Left lung (tissue), 10 donors: Measurements from ENCODE around the gene ASXL2. TPM values are rescaled to one million over a fixed set of nuclear protein-coding genes. Genes with fewer than 3 reads are reported as not detected.
A peak's percentile ranks its signal among the peaks of the same experiment; 100 is the strongest.
"Not testable (repeated sequence)": the region's sequence is repeated elsewhere in the genome, so short reads cannot be mapped to it uniquely, and the experiment has no call there.

ENCODE experiments used
- ATAC-seq: fragments of 200-7000 bp; cut with Tn5 transposase; one replicate; pipeline ENCODE4 v1.9.1; 2020; ENCODE audit warnings: moderate library complexity
- DNase-seq, 4 donors: peaks; one replicate each; pipeline ENCODE4 v3.0.0-alpha.2; 2013 to 2020
- H3K27ac ChIP-seq, 2 donors: fragments of 200-600 bp; sonication (generic) in 1 of 2; one replicate each; pipeline versions ENCODE4 v1.5.0 to v1.8.0; 2020 to 2021
- H3K27me3 ChIP-seq, 2 donors: fragments of 200-600 bp; sonication (generic) in 1 of 2; one replicate each; pipeline versions ENCODE4 v1.5.0 to v1.8.0; 2020 to 2021
- H3K36me3 ChIP-seq, 2 donors: fragments of 200-600 bp; sonication (generic) in 1 of 2; one replicate each; pipeline versions ENCODE4 v1.5.0 to v1.8.0; 2020 to 2021
- H3K4me1 ChIP-seq, 2 donors: fragments of 200-600 bp; one replicate each; pipeline ENCODE4 v1.8.0; 2021
- H3K4me3 ChIP-seq, 2 donors: fragments of 200-600 bp; sonication (generic) in 1 of 2; one replicate each; pipeline versions ENCODE4 v1.5.0 to v1.8.0; 2020 to 2021; ENCODE audit warnings: mild to moderate bottlenecking in 1 of 2
- H3K9me3 ChIP-seq, 2 donors: fragments of 200-600 bp; sonication (generic) in 1 of 2; one replicate each; pipeline versions ENCODE4 v1.5.0 to v1.8.0; 2020 to 2021
- intact Hi-C, 2 donors: fragments of 100-400 bp; cut with DNase I; formaldehyde crosslinking; loops; one replicate each; pipeline versions ENCODE4 v1.11.2 to v1.14.2; 2022
- polyA plus RNA-seq, 6 donors: library from polyadenylated mRNA; unstranded; fragments of 120-200 nt; gene quantifications; one replicate each; pipeline ENCODE4 v1.2.1, GENCODE V29; 2013; ENCODE audit not compliant: insufficient read length in 6 of 6
- total RNA-seq, 2 donors: library from RNA; stranded (reverse); fragmentation: NEBNext Ultra II Directional; extraction: Animal tissue kit (Norgen Biotek cat#: 25700); gene quantifications; one replicate each; pipeline ENCODE4 v1.2.1, GENCODE V29; 2021
- TF ChIP-seq, protein P1 (sequence below), 2 donors: fragments of 200-600 bp; sonication (generic) in 1 of 2; IDR thresholded peaks; one replicate each; pipeline versions ENCODE4 v1.5.0 to v1.8.0; 2021; ENCODE audit warnings: antibody characterized with exemption in 2 of 2
- donor health status: DM: no; HTN: yes; CAD: no.
- donor health status: DM: no; HTN: no; CAD: no.

ASXL2 gene
- total and polyA plus RNA-seq, 8 donors: 17.7 to 33.4 (median 19.4) TPM

DNA sequence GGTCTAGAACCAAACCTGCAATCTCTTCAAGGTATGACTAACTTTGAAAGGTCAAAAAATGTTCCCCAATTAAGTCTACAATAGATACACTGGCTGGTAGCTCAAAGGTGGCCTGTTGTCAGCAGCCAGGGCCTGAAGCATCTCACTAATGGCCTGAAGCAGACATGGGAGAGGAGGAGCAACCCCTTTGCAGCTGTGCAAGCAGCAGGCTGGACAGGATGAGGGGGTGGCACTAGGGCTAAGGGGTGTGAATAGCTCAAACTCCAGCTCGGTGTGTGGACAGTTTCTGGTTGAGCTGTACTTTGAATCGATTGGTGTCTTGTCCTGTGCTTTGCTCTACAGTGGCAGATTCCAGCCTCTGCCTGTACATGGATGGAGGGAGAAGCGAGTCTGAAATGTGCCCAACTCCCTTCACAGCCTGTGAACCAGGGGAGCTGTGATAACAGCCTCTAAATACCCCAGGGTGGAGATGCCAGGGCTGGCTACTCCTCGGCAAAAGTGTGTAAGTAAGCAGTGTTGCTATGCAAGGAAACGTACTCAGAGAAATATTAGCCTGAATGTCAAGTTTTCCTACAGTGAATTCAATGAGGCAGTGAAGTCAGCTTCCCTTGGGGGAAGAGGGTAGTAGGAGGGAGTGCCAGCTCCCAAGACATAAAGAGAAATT, 170.2 kb downstream of the ASXL2 start:
- Histone ChIP-seq H3K4me3 (no peak overlapping the region), H3K4me1 (peaks cover 0 to 3% of the 10 kb centered on the region in 2 donors), H3K27me3 (peaks cover 0 to 5% of the 10 kb centered on the region in 2 donors), H3K36me3 (no peaks in the 10 kb centered on the region), H3K9me3 (no peaks in the 10 kb centered on the region), H3K27ac (no peak overlapping the region)
- intact Hi-C loops: no loop called here
- TF ChIP-seq, protein P1, sequence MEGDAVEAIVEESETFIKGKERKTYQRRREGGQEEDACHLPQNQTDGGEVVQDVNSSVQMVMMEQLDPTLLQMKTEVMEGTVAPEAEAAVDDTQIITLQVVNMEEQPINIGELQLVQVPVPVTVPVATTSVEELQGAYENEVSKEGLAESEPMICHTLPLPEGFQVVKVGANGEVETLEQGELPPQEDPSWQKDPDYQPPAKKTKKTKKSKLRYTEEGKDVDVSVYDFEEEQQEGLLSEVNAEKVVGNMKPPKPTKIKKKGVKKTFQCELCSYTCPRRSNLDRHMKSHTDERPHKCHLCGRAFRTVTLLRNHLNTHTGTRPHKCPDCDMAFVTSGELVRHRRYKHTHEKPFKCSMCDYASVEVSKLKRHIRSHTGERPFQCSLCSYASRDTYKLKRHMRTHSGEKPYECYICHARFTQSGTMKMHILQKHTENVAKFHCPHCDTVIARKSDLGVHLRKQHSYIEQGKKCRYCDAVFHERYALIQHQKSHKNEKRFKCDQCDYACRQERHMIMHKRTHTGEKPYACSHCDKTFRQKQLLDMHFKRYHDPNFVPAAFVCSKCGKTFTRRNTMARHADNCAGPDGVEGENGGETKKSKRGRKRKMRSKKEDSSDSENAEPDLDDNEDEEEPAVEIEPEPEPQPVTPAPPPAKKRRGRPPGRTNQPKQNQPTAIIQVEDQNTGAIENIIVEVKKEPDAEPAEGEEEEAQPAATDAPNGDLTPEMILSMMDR (IDR thresholded peaks at IDR 0.05): no peak
- ATAC-seq (no peak), DNase-seq (no peak)

DNA sequence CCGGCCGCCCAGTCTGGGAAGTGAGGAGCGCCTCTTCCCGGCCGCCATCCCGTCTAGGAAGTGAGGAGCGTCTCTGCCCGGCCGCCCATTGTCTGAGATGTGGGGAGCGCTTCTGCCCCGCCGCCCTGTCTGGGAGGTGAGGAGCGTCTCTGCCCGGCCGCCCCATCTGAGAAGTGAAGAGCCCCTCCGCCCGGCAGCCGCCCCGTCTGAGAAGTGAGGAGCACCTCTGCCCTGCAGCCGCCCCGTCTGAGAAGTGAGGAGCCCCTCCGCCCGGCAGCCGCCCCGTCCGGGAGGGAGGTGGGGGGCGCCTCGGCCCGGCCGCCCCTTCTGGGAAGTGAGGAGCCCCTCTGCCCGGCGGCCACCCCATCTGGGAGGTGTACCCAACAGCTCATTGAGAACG, 172.7 kb downstream of the ASXL2 start:
- H3K4me1 ChIP-seq, H3K27me3 ChIP-seq, DNase-seq, H3K36me3 ChIP-seq, H3K27ac ChIP-seq, ATAC-seq, H3K9me3 ChIP-seq, intact Hi-C loops, H3K4me3 ChIP-seq: not testable (repeated sequence)

DNA sequence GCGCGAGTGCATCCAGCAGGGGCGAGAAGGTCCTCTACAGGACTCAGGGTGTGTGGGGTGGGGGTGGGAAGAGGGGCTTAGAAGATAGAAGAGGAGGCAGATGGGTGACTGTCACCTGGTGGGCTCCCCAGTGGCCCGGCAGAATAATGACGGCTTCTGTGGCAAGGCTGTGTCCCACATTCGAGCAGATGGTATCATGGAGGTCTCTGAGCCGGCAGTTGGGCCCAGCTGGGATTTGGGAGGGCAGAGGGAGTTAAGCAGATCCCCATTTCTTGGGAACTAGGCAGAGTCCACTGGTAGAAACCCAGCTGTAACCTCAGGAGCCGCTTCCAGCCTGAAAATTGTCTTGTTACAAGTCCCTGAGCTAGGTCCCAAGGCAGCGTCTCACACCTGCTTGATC, 176.5 kb downstream of the ASXL2 start:
- intact Hi-C loops: no loop called here
- no peaks in the 10 kb centered on the region for H3K36me3 ChIP-seq
- H3K9me3 ChIP-seq: no peaks in the 10 kb centered on the region
- TF ChIP-seq, protein P1 (IDR thresholded peaks at IDR 0.05): no peak
- no peak for ATAC-seq
- no peak overlapping the region for H3K4me3 ChIP-seq
- no peaks in the 10 kb centered on the region for H3K27me3 ChIP-seq
- no peaks in the 10 kb centered on the region for H3K4me1 ChIP-seq
- no peak overlapping the region for H3K27ac ChIP-seq
- DNase-seq: no peak

DNA sequence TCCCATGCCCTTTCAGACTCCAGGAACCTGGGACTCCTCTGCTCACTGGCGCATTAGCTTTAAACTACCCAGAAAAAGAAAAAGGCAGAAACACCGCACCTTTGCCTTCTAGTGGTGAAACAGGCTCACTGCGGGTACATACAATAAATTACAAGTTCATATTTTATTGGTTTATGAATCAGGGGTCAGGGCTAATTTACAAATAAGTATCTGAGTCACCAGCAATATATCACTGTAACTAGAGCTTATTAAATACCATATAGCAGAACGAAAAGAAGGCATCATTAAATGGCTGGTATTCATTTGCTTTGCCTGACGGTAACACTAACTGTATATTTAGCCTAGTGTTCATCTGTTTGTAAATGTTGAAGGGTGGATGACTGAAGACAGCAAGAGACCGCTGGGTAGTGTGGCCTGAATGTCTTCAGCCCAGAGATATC, 178.0 kb downstream of the ASXL2 start:
- H3K4me3 ChIP-seq: no peak overlapping the region
- no peaks in the 10 kb centered on the region for H3K27me3 ChIP-seq
- intact Hi-C loops: no loop called here
- H3K27ac ChIP-seq: no peak overlapping the region
- H3K9me3 ChIP-seq: no peaks in the 10 kb centered on the region
- no peak for DNase-seq
- peak; percentile 83 for ATAC-seq
- no peaks in the 10 kb centered on the region for H3K4me1 ChIP-seq
- no peaks in the 10 kb centered on the region for H3K36me3 ChIP-seq
- TF ChIP-seq, protein P1 (IDR thresholded peaks at IDR 0.05): peak; percentile 57 to 60

DNA sequence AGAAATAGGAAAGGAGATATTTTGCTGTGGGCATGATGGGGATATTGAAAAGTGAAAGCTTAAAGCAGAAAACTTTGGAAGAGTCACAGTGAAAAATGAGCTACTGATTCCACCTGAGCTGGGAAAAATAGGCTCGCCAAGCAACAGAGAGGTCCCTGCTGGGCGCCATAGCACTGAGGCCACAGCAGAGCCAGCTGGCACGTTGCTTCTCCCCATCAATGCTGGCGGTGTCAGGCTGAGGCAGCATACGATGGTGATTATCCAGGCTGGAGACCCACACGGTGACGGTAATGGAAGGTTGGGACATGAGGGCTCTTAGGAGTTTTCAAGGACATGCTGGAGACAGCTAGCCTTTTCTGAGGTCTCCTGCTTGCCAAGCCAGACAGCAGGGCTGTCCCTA, 179.1 kb downstream of the ASXL2 start:
- Histone ChIP-seq H3K4me3 (no peak overlapping the region), H3K4me1 (no peaks in the 10 kb centered on the region), H3K27me3 (no peaks in the 10 kb centered on the region), H3K9me3 (no peaks in the 10 kb centered on the region), H3K27ac (no peak overlapping the region), H3K36me3 (no peaks in the 10 kb centered on the region)
- ATAC-seq (peak; percentile 12), DNase-seq (no peak)
- intact Hi-C loops: no loop called here
- TF ChIP-seq, protein P1 (IDR thresholded peaks at IDR 0.05): no peak

DNA sequence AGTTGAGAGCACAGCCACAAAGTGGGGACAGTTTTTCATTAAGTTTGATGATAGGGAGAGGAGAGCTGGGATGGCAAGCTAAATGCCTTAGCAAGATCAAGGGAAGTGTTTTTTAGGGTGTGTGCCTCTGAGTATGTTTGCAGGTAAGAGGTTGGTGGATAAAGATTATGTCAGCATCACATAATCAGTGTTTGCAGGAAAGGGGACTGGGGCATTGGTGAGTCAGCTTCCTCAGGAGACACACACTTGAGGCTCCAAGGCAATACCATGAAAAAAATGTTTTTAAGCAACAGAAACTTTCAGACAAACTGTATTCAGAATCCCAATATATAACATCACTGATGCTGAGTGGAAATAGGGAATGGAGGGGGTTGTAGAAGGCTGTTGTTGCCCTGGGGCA, 179.5 kb downstream of the ASXL2 start:
- no peak for DNase-seq
- no peaks in the 10 kb centered on the region for H3K9me3 ChIP-seq
- intact Hi-C loops: no loop called here
- no peaks in the 10 kb centered on the region for H3K4me1 ChIP-seq
- TF ChIP-seq, protein P1 (IDR thresholded peaks at IDR 0.05): no peak
- no peak overlapping the region for H3K27ac ChIP-seq
- H3K4me3 ChIP-seq: no peak overlapping the region
- H3K27me3 ChIP-seq: no peaks in the 10 kb centered on the region
- ATAC-seq: peak; percentile 55
- no peaks in the 10 kb centered on the region for H3K36me3 ChIP-seq
